ENCODE results near the gene UBR1. TPM values are rescaled to one million over a fixed set of nuclear protein-coding genes. Genes with fewer than 3 reads are reported as not detected.

Gene UBR1
- total and polyA plus RNA-seq, 2 donors (not counting 3 experiments of a cell fraction or from before 2014, with no cell fraction given) = 5.3 to 26.9 TPM

GRCh38 chr15:43150191-43150929, 44.5 kb upstream of the UBR1 start:
- Histone ChIP-seq H4K20me1 (replicated peaks; ENCODE audit: control insufficient read depth, extremely low read depth, insufficient read depth, low read length) (no peaks in the 10 kb centered on the region), H3K36me3 (ENCODE audit: control insufficient read depth in 2 of 2, extremely low read depth in 1 of 2, insufficient read depth in 2 of 2, low read length in 2 of 2) (peaks cover 0 to 4% of the 10 kb centered on the region in 2 experiments), H3K9me3 (replicated peaks; ENCODE audit: control insufficient read depth, insufficient read depth, low read length) (no peaks in the 10 kb centered on the region), H3K9ac (replicated peaks; ENCODE audit: extremely low read depth, insufficient read depth, low read length) (peak overlapping the region; percentile 35), H3K4me1 (ENCODE audit: control insufficient read depth, extremely low read depth, insufficient read depth, low read length) (peaks cover 10% of the 10 kb centered on the region), H3K27ac (ENCODE audit: insufficient read depth, low read depth, low read length) (peak overlapping the region; percentile 79), H3K4me2 (ENCODE audit: insufficient read depth, low read length) (peak overlapping the region; percentile 72), H3K79me2 (ENCODE audit: control insufficient read depth, insufficient read depth, low read length) (no peaks in the 10 kb centered on the region), H3K27me3 (ENCODE audit: control insufficient read depth in 2 of 2, insufficient read depth in 2 of 2, low read length in 2 of 2) (no peaks in the 10 kb centered on the region), H2AFZ (ENCODE audit: low read depth, low read length) (peak overlapping the region; percentile 33), H3K4me3 (replicated peaks in 1 of 3; ENCODE audit: insufficient read depth in 1 of 3, low read depth in 1 of 3, low read length in 3 of 3) (no peak overlapping the region), H3K9me1 (replicated peaks; ENCODE audit: control insufficient read depth, extremely low read depth, insufficient read depth, low read length) (no peaks in the 10 kb centered on the region)
- DNase-seq (ENCODE audit: low read depth, low spot score) (peak; percentile 78), FAIRE-seq (peak; percentile 59)
- CTCF ChIA-PET = interaction anchor here (0.6 to 1.4 kb wide), 3 partner anchors 21 to 54 kb away, joined by 3 to 4 read pairs (median 3); no protein-coding TSS in a partner anchor
- dilution Hi-C loops (cut with MboI; ENCODE audit: extremely low pct_ligation_motif_present, low sequenced_read_pairs) (no loop called here), intact Hi-C loops (cut with micrococcal nuclease) (loop anchor here (1.0 to 5.0 kb wide), 2 partner anchors 17 to 43 kb away; partner anchors contain the start of genes TMEM62 and UBR1)
- BruUV-seq (replicated peaks) = TSS peak; percentile 84
- POLR2A ChIA-PET = interaction anchor here (0.7 kb wide), 1 partner anchor 25 kb away, joined by 3 read pairs; no protein-coding TSS in a partner anchor
- TF ChIP-seq JUN (IDR thresholded peaks at IDR 0.05; ENCODE audit: borderline replicate concordance, insufficient read depth, insufficient read length, low read depth) (peak; percentile 73), MYC (IDR thresholded peaks at IDR 0.05; ENCODE audit: low read depth, low read length) (no peak), EZH2 (IDR thresholded peaks at IDR 0.05; ENCODE audit: borderline replicate concordance, low read depth, low read length, severe bottlenecking) (no peak), GATA2 (IDR thresholded peaks at IDR 0.05; ENCODE audit: insufficient read depth, insufficient read length, low read depth, low read length) (no peak), FOS (IDR thresholded peaks at IDR 0.05; ENCODE audit: borderline replicate concordance, insufficient read depth, low read length) (peak; percentile 89), POLR2AphosphoS5 (IDR thresholded peaks at IDR 0.05; ENCODE audit: insufficient read depth, low read depth, low read length) (peak; percentile 45)
- TF ChIP-seq, protein P1, sequence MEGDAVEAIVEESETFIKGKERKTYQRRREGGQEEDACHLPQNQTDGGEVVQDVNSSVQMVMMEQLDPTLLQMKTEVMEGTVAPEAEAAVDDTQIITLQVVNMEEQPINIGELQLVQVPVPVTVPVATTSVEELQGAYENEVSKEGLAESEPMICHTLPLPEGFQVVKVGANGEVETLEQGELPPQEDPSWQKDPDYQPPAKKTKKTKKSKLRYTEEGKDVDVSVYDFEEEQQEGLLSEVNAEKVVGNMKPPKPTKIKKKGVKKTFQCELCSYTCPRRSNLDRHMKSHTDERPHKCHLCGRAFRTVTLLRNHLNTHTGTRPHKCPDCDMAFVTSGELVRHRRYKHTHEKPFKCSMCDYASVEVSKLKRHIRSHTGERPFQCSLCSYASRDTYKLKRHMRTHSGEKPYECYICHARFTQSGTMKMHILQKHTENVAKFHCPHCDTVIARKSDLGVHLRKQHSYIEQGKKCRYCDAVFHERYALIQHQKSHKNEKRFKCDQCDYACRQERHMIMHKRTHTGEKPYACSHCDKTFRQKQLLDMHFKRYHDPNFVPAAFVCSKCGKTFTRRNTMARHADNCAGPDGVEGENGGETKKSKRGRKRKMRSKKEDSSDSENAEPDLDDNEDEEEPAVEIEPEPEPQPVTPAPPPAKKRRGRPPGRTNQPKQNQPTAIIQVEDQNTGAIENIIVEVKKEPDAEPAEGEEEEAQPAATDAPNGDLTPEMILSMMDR (IDR thresholded peaks at IDR 0.05; ENCODE audit: extremely low read depth in 1 of 2, insufficient read depth in 1 of 2, low read depth in 1 of 2, low read length in 2 of 2) = no peak
